Fibroblast of mammary gland (primary cell): ENCODE measurements around the gene SRRM5.
"Not testable (repeated sequence)": the region's sequence is repeated elsewhere in the genome, so short reads cannot be mapped to it uniquely, and the experiment has no call there.

Experiments used
- DNase-seq: peaks from one replicate; pipeline ENCODE4 v3.0.0-alpha.2; 2010; ENCODE audit warnings: low read depth
- H3K4me3 ChIP-seq: 2 replicates; pipeline ENCODE4 v1.5.1; 2011; ENCODE audit warnings: low read depth, mild to moderate bottlenecking, low read length, moderate library complexity; ENCODE audit not compliant: control insufficient read depth
- TF ChIP-seq, protein P1 (sequence below): conservative IDR thresholded peaks from 2 replicates; pipeline ENCODE4 v1.5.1; 2011; ENCODE audit warnings: low read depth, low read length, inconsistent platforms; ENCODE audit not compliant: control insufficient read depth, insufficient read depth

The SRRM5 gene

DNA sequence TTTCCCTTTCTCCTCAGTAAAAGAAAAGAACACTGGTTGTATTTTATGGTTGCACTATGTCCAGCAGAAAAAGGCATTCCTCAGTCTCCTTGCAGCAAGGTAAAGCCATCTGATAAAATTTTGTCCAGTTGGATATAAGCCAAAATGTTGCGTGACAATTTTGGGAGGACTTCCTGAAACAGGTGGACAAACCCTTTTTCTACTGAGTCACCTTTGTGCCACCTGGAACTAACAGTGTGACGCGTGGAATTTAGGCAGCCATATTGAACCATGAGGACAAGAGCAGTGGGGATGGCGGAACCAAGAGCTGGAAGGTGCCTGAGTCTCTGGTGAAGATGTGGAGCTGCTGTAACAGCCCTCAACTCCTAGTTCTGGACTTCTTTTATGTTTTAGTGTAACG lies 19.6 kb downstream of the SRRM5 start:
- TF ChIP-seq, protein P1, sequence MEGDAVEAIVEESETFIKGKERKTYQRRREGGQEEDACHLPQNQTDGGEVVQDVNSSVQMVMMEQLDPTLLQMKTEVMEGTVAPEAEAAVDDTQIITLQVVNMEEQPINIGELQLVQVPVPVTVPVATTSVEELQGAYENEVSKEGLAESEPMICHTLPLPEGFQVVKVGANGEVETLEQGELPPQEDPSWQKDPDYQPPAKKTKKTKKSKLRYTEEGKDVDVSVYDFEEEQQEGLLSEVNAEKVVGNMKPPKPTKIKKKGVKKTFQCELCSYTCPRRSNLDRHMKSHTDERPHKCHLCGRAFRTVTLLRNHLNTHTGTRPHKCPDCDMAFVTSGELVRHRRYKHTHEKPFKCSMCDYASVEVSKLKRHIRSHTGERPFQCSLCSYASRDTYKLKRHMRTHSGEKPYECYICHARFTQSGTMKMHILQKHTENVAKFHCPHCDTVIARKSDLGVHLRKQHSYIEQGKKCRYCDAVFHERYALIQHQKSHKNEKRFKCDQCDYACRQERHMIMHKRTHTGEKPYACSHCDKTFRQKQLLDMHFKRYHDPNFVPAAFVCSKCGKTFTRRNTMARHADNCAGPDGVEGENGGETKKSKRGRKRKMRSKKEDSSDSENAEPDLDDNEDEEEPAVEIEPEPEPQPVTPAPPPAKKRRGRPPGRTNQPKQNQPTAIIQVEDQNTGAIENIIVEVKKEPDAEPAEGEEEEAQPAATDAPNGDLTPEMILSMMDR = no peak
- no peak overlapping the region for H3K4me3 ChIP-seq
- DNase-seq = no peak

DNA sequence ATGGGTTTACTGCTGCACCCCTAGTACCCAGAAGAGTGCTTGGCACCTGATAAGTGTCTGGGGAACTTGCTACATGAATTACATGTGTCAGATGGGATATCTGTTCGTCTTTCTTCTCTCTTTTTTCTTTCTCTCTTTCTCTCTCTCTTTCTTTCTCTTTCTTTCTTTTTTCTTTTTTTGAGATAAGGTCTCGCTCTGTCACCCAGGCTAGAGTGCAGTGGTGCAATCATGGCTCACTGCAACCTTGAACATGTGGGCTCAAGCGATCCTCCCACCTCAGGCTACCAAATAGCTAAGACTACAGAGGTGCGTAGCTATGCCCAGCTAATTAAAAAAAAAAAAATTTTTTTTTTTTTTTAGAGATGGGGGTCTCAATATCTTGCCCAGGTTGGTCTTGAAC lies 21.6 kb downstream of the SRRM5 start:
- H3K4me3 ChIP-seq = no peak overlapping the region
- DNase-seq = no peak
- TF ChIP-seq, protein P1 = no peak

DNA sequence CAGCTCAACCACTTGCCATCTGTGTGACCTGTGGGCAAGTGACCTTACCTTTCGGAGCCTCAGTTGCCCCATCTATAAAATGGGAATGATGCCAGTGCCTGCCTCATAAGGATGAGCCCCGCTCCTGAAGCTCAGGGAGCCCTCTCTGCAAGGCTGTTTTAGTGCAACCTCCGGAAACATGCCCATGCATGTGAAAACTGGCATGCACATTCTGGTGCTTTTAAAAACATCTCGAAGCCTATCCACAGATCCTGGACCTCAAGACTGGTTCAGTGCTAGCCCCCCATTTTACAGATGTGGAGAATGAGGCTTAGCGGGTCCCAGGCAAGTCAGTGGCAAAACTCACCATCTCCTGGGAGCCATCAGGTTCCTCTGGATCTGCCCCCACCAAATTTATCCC lies 22.2 kb downstream of the SRRM5 start:
- DNase-seq = no peak
- TF ChIP-seq, protein P1 = no peak
- no peak overlapping the region for H3K4me3 ChIP-seq

DNA sequence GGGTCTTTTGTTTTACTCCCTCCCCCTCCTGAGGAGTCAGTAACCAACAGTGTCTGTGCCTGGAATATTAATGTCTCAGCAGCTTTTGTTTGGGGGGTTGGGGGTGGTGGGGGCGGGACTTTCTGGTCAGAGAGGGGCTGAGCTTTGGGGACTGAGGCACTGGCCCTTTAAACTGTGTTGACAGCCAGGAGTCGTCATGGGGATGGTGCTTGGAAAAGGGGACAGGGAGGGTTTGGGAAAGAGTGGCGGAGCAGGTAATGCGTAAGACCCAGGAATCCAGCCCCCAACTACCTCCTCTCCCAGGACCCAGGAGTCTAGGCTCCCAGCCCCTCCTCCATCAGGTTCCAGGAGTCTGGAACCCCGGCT lies 22.6 kb downstream of the SRRM5 start:
- no peak overlapping the region for H3K4me3 ChIP-seq
- no peak for DNase-seq
- TF ChIP-seq, protein P1 = no peak

DNA sequence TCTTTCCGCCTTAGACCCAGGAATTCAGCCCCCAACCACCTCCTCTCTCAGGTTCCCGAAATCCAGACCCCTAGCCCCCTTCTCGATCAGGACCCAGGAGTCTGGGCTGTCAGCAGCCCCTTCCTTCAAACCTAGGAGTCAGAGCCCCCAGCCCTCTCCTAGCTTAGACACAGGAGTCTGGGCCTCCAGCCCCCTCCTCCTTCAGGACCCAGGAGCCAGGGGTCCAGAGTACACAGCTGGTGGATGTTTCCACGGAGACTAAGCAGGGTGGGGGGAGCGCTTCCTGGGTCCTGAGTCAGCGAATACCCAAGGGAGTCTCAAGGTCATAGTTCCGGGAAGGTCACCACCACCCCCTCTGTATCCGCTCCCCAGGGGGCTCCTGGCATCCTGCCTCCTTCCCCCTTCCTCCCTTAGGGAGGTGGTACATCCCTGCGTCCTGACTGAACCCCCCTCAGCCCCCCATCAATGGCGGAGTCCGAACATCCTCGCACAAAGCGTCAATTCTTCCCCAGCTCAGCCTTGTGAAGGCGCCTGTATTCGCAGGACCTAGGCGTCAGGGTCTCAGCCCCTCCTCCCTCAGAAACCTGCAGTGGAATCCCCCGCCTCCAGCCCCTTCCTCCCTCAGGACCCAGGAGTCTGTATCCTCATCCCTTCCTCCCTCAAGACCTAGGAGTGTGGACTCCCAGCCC lies 23.1 kb downstream of the SRRM5 start:
- H3K4me3 ChIP-seq = no peak overlapping the region
- peak; percentile 47 for DNase-seq
- TF ChIP-seq, protein P1 = no peak

DNA sequence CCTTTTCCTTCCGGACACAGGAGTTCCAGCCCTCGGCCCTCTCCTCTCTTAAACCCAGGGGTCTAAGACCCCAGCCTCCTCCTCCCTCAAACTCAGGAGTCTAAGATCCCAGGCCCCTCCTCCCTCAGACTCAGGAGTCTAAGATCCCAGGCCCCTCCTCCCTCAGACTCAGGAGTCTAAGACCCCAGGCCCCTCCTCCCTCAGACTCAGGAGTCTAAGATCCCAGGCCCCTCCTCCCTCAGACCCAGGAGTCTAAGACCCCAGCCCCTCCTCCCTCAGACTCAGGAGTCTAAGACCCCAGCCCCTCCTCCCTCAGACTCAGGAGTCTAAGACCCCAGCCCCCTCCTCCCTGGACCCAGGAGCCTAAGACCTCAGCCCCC lies 23.7 kb downstream of the SRRM5 start:
- DNase-seq, H3K4me3 ChIP-seq: not testable (repeated sequence)

DNA sequence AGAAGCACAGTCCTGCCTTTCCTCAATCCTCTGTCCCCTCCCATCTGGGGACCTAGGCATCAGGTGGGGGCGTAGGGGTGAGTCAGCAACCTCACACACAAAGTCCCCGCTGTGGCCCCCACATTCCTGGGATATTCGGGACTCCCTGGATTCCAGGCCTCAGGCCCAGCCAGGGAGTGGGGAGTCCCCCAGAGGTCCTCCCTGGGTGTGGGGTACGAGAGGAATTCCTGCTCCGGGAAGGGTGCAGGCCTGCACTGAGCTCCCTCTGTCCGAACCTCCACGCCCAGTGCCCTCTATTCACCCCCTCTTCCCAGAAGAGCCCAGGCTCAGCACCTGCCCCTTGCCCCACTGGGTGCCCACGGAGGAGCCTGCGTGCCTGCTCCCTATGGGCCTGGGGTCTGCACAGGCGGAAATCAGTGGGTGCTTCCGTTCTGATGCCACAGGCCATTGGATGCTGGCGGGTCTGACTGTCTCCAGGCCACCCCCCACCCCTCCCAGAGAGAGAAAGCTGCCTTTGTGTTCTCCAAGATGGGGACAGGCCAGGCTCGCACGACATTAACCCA lies 24.3 kb downstream of the SRRM5 start:
- no peak overlapping the region for H3K4me3 ChIP-seq
- TF ChIP-seq, protein P1 = no peak
- DNase-seq = no peak
